ENCODE results near the gene NKX3-2. TPM values are rescaled to one million over a fixed set of nuclear protein-coding genes. Genes with fewer than 3 reads are reported as not detected.

Gene NKX3-2
- total RNA-seq, 1 donor from 2014 or later, result not detected

GRCh38 chr4:13531625-13531998, 12.7 kb downstream of the NKX3-2 start:
- no peak for DNase-seq (ENCODE audit: low read depth, low spot score)

GRCh38 chr4:13530823-13531624, 13.3 kb downstream of the NKX3-2 start:
- no peak for DNase-seq (ENCODE audit: low read depth, low spot score)

DNA sequence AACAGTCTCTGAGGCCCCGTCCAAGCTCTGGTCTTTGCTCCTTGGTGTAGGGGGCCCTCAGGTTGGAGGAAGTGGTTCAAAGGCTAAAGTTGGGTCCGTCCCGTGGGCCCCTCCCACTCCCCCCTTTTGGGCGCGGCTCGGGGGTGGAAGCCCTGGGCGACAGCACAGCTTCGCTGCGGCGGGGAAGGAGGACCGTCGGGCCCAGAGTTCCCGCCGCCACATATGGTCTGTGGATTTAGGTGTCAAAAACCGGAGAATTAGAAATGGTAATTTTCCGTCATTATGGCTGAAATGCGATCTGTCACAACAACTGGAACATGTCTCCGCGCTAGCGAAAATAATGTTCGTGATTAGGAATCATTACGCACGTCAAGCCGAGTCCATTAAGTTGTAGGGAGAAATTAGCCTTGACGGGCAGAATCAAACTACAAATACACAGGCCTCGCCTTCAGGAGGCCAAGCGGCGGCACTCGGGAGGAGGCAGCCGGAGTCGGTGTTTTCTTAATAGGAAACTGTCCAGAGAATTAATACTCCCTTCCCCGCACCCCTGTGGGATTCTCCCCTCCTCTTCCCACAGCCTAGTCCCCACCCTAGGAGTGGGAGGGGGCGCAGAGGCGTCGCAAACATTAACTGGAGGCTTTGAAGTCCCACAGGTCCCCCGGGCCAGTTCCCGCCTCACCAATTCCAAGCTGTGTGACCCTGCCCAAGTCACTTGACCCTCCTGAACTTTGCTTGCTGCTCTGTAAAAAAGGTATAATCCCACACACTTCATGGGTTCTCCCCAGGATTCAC, 15.0 kb downstream of the NKX3-2 start:
- no peak for DNase-seq (ENCODE audit: low read depth, low spot score)

DNA sequence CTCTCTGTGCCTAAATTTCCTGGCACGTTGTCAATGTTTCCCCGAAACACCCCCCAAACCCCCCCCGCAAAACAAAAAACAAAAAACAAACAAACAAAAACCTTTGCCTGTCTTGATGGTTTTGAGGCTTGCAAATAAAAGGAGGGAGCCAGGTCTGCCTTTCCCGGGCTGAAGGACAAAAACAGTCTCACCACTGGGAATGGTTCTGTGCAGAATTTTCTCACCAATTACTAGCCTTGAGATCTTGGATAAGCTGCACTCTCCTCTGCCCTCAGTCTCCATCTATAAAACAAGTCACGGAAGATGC, 15.5 kb downstream of the NKX3-2 start:
- DNase-seq (ENCODE audit: low read depth, low spot score), result no peak

DNA sequence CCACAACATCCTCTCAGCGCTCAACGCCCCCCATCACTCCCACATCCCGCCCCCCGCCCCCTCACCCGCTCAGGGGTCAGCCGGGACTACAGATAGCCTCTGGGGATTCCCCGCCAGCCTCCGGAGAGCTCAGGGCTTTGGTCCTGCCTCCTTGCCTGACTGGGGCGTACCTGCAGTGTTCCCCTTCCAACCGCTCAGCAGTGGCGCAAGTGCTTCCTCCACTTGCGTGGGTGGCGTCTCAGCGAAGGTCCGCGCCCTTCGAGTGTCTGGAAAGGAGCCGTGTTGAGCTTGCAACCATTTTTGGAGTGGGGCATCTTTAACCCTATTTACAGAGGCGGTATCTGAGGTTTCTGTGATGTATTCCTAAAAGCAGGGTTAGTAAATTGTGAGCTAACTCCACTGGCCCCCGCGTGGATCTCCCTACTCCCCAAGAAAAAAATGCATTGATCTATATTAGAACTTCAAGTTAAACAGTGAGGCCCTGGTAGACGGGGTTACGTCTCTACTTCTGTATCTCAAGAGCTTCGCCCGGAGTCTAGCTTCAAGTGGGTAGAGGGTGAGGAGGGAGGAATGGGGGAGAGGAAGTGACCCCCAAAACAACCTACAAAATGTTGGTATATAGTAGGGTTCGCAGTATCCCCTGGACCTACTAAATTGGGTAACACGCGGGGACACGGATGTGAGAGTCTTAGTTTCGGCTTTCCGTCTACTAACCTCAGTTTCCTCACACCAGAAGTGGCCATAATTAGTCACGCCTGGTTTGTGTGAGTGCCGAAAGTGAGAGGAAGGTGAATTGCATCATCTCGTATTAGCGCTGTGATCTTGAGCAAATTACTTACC, 16.1 kb downstream of the NKX3-2 start:
- no peak for DNase-seq (ENCODE audit: low read depth, low spot score)

- no peak for DNase-seq (ENCODE audit: low read depth, low spot score)
Measured at GRCh38 chr4:13527192-13527980, 16.9 kb downstream of the NKX3-2 start.

DNA sequence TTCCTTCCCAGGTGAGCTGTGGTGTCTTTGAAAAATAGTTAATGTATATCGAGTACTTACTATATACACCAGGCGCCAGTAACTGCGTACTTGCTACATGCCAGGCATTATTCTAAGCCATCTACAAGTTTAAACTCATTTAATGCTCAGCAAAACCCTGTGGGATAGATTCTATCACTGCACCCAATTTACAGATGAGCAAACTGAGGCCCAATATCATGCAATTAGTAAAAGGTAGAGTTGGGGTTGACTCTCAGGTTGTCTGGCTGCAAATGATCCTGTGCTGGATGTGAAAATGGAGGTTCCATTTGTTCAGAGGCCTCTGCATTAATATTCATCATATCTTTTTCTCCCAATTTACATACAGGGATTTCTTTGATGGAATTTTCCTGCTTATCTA, 17.6 kb downstream of the NKX3-2 start:
- no peak for DNase-seq (ENCODE audit: low read depth, low spot score)

DNA sequence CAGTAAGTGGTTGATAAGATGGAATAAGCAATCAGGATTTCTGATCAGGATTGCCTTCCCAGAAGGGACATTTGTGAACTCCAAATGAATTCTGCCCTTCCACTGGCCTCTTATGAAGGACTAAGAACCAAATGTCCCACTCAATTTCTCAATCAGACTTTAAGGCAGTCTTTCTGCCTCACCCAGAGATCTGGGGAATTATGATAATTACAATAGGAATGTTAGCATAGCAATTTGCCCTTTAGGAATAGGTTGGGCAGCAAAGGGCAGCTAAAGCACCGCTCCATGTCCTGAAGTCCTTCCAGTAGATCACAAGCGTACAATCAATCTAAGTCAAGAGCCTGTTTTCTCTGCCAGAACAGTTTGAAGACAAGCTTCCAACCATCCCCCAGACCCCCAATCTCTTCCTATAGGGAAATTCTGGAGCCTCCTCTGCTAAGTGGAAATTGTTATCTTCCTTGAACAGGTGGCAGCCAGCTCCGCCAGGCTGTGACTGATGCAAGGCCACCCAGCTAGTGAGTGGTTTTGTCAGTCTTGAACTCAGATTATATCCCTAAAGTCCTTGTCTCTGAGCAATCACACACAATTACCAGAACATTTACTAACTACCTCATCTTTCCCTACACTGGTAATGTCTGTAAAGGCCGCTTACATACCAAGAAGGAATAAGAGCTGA, 18.6 kb downstream of the NKX3-2 start:
- DNase-seq (ENCODE audit: low read depth, low spot score), result no peak

DNA sequence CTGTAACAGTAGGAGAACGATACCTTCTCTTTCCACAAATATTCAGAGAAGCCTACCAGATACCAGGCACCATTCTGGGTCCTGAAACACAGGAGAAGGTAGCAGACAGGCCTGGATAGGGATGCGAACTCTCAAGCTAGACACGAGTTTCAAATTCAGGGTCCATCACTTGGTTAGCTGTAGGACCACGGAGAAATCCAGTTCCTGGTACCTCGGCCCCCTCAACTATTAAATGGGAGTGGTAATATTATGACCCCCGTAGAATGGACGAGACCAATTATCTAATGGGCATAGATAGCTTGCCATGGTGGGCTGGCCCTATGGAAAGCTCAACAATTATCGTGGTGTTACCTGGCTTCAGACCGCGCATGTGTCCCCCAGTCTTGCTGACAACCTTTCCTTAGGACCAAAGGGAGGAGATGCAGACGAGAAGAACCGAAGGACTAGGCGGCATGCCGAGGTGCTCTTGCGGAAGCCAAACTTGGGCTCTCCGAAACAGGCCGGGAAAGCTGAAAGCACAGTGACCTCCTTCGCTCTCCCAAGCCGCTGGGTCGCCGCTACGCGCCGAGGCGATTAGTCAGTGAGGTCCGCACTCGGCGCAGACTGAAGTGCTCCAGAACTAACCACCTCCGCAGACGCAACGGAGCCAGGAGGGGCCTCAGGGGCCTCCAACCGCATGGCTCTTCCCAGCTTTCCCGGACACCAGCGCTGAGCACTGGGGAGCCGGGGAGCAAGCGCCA, 19.6 kb downstream of the NKX3-2 start:
- DNase-seq (ENCODE audit: low read depth, low spot score), result no peak

GRCh38 chr4:13523591-13524503, 20.5 kb downstream of the NKX3-2 start:
- no peak for DNase-seq (ENCODE audit: low read depth, low spot score)

DNA sequence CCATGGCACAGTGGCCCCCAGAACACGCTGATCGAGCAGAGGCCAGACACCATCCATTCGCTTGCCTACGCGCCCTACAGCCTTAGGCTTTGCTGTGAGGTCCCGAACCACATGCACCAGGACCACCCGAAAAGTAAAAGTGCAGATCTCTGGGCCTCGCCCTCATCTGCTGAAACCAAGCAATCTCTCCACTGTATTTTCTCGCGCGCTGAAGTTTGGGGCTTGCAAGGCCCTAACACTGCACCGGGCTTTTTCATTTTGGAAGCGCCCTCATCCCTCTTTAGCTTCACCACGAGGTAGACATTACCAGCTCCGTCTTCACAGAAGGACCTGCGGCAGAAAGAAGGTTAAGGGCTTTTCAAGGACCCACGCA, 21.2 kb downstream of the NKX3-2 start:
- DNase-seq (ENCODE audit: low read depth, low spot score), result no peak

GRCh38 chr4:13522282-13523104, 21.8 kb downstream of the NKX3-2 start:
- DNase-seq (ENCODE audit: low read depth, low spot score), result no peak

GRCh38 chr4:13521047-13521446, 23.3 kb downstream of the NKX3-2 start:
- no peak for DNase-seq (ENCODE audit: low read depth, low spot score)

GRCh38 chr4:13516315-13516860, 27.9 kb downstream of the NKX3-2 start:
- DNase-seq (ENCODE audit: low read depth, low spot score), result no peak

GRCh38 chr4:13515268-13515667, 29.0 kb downstream of the NKX3-2 start:
- no peak for DNase-seq (ENCODE audit: low read depth, low spot score)

- no peak for DNase-seq (ENCODE audit: low read depth, low spot score)
Measured at GRCh38 chr4:13514722-13515121, 29.6 kb downstream of the NKX3-2 start.

GRCh38 chr4:13511101-13511500, 33.2 kb downstream of the NKX3-2 start:
- no peak for DNase-seq (ENCODE audit: low read depth, low spot score)

- DNase-seq (ENCODE audit: low read depth, low spot score), result no peak
Measured at GRCh38 chr4:13509442-13509841, 34.9 kb downstream of the NKX3-2 start.

Measured in pulmonary artery endothelial cell (primary cell).